OCI-LY1 (cell line): Measurements from ENCODE around the gene DNAAF8.

Source experiments
- CTCF ChIP-seq: fragments of 200-600 bp; sonication (generic), shearing (Covaris generic); IDR thresholded peaks from 2 replicates; pipeline ENCODE4 v1.5.1; 2017; ENCODE audit warnings: mild to moderate bottlenecking, antibody characterized with exemption, low read length, moderate library complexity, mixed read lengths
- EZH2 ChIP-seq: fragments of 200-600 bp; sonication (generic), shearing (Covaris generic); IDR thresholded peaks from 2 replicates; pipeline ENCODE4 v1.8.0; 2017; ENCODE audit warnings: borderline replicate concordance, mixed run types, mild to moderate bottlenecking, antibody characterized with exemption, low read length, moderate library complexity, mixed read lengths

DNA sequence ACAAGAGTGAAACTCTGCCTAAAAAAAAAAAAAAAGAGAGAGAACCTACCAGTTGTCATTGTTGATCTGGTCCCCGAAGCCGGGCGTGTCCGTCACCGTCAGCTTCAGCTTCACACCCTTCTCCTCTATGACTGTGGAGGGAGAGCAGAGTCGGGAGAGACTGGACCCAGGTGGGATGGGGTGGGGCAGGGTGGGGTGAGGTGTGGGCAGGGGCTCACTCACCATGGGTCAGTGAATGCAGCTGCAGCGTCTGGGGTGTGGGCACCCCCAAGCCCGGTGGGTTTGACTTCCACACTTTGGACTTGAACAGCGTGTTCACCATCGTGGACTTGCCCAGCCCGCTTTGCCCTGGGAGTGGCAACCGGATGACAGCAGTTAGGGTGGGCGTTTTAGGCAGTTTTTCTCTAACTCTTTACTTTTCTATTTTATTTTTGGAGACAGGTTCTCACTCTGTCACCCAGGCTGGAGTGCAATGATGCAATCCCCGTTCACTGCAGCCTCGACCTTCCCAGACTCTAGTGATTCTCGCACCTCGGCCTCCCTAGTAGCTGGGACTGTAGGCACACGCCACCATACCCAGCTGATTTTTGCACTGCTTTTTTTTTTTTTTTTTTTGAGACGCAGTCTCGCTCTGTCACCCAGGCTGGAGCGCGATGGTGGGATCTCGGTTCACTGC is 51.6 kb downstream of the DNAAF8 start:
- TF ChIP-seq EZH2 (no peak), CTCF (no peak)
